Activated T-cell treated with anti-CD3 and anti-CD28 coated beads, Interleukin-2, amount 50 U/mL, for 72 hours (primary cell): ENCODE data around the gene PARD3. TPM values are rescaled to one million over a fixed set of nuclear protein-coding genes. Genes with fewer than 3 reads are reported as not detected.

Experiments used
- ATAC-seq, 2 donors: fragments of 150-1000 bp; cut with Tn5 transposase; replicated peaks in 1 of 2; 2 replicates each; pipeline ENCODE4 v1.10.0; 2021; ENCODE audit warnings: moderate library complexity in 2 of 2, mild to moderate bottlenecking in 1 of 2
- DNase-seq, 2 donors: peaks; one replicate each; pipeline ENCODE4 v3.0.0; 2021 to 2022; ENCODE audit warnings: mixed read lengths in 1 of 2
- H3K27ac Mint-ChIP-seq: one replicate; pipeline ENCODE4 v1.8.0; 2022; ENCODE audit warnings: mild to moderate bottlenecking, moderate library complexity, mixed read lengths
- H3K27me3 Mint-ChIP-seq: one replicate; pipeline ENCODE4 v1.8.0; 2022; ENCODE audit warnings: low read depth, mixed read lengths
- H3K36me3 Mint-ChIP-seq, 2 donors: one replicate each; pipeline ENCODE4 v1.8.0; 2022; ENCODE audit warnings: mixed read lengths in 2 of 2, mild to moderate bottlenecking in 1 of 2; ENCODE audit not compliant: insufficient read depth in 2 of 2
- H3K4me1 Mint-ChIP-seq: one replicate; pipeline ENCODE4 v1.8.0; 2022; ENCODE audit warnings: low read depth, mixed read lengths
- H3K4me3 Mint-ChIP-seq, 2 donors: one replicate each; pipeline ENCODE4 v1.8.0; 2022; ENCODE audit warnings: mild to moderate bottlenecking in 2 of 2, mixed read lengths in 2 of 2, moderate library complexity in 2 of 2
- H3K9me3 Mint-ChIP-seq, 2 donors: one replicate each; pipeline ENCODE4 v1.8.0; 2022; ENCODE audit warnings: mixed read lengths in 2 of 2
- total RNA-seq, 2 donors: library from RNA; stranded (reverse); gene quantifications; one replicate each; pipeline ENCODE4 v1.2.3, GENCODE V29; 2022

PARD3 gene
- total RNA-seq, 2 donors from 2014 or later, result 2.3 to 3.7 TPM

DNA sequence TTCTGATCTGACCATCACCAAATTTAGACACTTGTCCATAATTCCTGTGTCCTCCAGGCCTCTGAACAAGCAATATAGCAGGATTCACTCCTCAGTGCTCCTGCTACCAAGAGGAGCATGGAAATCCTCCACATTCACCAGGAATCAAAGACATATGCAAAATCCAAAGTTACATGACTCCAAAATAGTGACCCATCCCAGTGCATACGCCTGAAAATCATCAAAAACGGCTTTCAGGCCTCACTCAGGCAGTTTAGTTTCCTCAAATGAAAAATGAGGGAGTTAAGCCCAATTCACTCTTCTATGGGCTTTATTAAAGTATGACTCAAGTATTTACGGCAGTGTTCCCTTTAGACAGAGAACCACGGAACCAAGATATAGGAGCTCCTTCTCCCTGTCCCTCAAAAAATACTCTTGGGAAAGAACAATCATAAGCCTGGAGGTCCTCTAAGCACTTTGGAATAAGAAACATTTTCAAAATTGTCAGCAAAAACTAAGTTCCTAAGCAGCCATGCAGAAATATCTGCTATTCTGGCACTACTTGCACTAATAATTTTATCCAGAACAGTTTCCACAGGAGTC lies 240.7 kb downstream of the PARD3 start:
- ATAC-seq (no peak), DNase-seq (no peak)
- H3K27ac Mint-ChIP-seq, result no peak overlapping the region
- no peaks in the 10 kb centered on the region for H3K9me3 Mint-ChIP-seq
- no peak overlapping the region for H3K4me3 Mint-ChIP-seq
- H3K27me3 Mint-ChIP-seq, result no peaks in the 10 kb centered on the region
- H3K36me3 Mint-ChIP-seq, result no peaks in the 10 kb centered on the region
- no peaks in the 10 kb centered on the region for H3K4me1 Mint-ChIP-seq

DNA sequence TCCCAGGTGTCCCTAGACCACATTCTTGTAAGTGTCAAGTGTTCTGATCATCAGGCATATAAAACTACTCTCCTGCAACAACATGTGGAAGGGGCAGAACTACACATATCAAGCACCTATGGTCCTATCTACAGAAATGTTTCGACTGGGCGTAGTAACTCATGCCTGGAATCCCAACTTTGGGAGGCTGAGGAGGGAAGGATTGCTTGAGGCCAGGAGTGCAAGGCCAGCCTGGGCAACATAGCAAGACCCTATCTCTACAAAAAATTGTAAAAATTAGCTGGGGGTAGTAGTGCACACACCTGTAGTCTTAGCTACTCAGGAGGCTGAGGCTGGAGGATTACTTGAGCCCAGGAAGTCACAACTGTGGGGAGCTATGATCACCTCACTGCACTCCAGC lies 244.2 kb downstream of the PARD3 start:
- no peaks in the 10 kb centered on the region for H3K9me3 Mint-ChIP-seq
- ATAC-seq, result no peak
- DNase-seq, result no peak
- H3K36me3 Mint-ChIP-seq, result no peaks in the 10 kb centered on the region
- no peaks in the 10 kb centered on the region for H3K27me3 Mint-ChIP-seq
- H3K4me1 Mint-ChIP-seq, result no peaks in the 10 kb centered on the region
- no peak overlapping the region for H3K27ac Mint-ChIP-seq
- no peak overlapping the region for H3K4me3 Mint-ChIP-seq

DNA sequence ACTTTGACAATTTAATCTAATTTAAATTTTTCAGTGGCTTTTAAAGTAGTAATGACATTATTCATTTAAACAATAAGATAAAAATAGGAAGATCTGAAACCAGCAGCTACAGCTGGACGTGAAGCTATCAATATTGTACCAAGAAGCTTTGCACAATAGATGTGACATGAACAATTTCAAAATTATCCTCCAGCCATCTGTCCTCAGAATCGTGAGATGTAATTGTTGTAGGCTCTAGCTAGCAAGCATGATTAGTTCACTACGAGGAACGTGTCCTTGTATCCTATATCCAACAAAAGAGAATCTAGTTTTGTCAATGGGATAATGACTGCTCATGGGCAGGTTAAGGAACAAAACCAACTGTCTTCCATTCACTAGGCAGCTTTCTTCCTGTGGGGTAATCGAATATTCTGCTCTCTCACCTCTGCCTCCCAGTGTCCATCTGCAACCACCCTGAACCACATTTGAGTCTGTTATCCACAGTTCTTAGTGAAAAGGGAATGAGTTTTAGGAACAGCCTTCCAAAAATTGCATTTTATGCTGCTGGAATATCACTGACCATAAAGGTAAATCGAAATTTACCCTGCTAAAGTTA lies 247.3 kb downstream of the PARD3 start:
- no peaks in the 10 kb centered on the region for H3K36me3 Mint-ChIP-seq
- H3K27ac Mint-ChIP-seq, result no peak overlapping the region
- no peaks in the 10 kb centered on the region for H3K4me1 Mint-ChIP-seq
- no peaks in the 10 kb centered on the region for H3K27me3 Mint-ChIP-seq
- no peaks in the 10 kb centered on the region for H3K9me3 Mint-ChIP-seq
- ATAC-seq, result no peak
- H3K4me3 Mint-ChIP-seq, result no peak overlapping the region
- DNase-seq, result no peak

DNA sequence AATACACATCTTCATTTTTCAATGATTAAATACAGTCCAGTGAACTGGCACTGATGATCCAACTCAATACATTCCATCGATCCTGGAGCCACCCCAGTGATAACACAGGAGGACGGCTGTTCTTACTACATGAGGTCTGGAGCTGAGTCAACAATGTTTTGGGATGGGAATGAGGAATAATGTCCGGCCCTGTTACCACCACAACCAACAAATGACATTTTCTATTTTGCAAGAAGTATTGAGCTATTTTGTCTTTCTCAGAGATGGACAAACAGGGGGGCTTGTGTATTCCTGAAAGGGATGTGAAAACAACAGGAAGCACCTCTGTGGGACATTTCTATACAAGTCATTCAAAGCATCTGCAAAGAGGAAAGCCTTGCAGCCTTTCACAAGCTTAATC lies 249.2 kb downstream of the PARD3 start:
- Mint-ChIP-seq H3K27me3 (no peaks in the 10 kb centered on the region), H3K36me3 (no peaks in the 10 kb centered on the region), H3K9me3 (no peaks in the 10 kb centered on the region), H3K4me3 (no peak overlapping the region), H3K27ac (no peak overlapping the region), H3K4me1 (no peaks in the 10 kb centered on the region)
- no peak for DNase-seq
- ATAC-seq, result no peak

DNA sequence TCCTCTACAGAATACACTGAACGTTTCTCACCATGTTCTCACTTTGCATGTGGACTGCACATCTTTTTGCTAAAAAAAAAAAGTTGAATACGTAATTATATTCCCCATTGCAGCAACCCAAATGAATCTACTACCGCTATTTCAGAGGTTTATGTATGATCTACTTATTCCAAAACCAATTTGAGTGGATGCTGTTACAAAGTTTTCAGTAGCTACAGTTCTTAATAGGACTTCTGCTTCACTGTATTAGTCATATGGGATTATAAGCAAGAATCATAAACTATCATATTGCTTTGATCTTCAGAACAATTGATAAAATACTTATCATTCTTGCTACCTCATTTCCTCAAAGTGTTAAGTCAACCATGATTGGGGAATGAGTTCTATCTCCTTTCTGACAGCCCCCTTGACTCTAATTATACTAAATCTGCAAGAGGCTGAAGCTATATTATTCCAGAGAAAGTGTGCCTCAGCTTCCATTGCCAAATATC lies 257.0 kb downstream of the PARD3 start:
- H3K36me3 Mint-ChIP-seq, result no peaks in the 10 kb centered on the region
- H3K27ac Mint-ChIP-seq, result no peak overlapping the region
- H3K27me3 Mint-ChIP-seq, result no peaks in the 10 kb centered on the region
- H3K4me3 Mint-ChIP-seq, result no peak overlapping the region
- DNase-seq (no peak), ATAC-seq (no peak)
- no peaks in the 10 kb centered on the region for H3K4me1 Mint-ChIP-seq
- H3K9me3 Mint-ChIP-seq, result no peaks in the 10 kb centered on the region

DNA sequence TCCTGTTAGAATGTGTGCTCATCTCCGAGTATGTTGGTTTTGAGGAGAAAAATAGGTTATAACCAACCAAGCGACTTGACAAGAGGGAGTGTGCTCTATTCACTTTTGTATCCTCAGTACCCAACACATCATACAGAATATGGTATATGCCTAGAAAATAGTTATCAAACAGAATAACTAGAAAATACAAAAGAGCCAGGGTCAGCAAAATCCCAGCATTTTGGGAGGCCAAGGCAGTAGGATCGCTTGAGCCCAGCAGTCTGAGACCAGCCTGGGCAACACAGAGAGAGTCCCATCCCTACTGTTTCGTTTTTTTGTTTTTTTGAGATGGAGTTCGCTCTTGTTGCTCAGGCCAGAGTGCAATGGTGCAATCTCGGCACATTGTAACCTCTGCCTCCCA lies 257.9 kb downstream of the PARD3 start:
- Mint-ChIP-seq H3K27me3 (no peaks in the 10 kb centered on the region), H3K4me1 (no peaks in the 10 kb centered on the region), H3K27ac (no peak overlapping the region), H3K36me3 (no peaks in the 10 kb centered on the region), H3K4me3 (no peak overlapping the region), H3K9me3 (no peaks in the 10 kb centered on the region)
- ATAC-seq (no peak), DNase-seq (no peak)

DNA sequence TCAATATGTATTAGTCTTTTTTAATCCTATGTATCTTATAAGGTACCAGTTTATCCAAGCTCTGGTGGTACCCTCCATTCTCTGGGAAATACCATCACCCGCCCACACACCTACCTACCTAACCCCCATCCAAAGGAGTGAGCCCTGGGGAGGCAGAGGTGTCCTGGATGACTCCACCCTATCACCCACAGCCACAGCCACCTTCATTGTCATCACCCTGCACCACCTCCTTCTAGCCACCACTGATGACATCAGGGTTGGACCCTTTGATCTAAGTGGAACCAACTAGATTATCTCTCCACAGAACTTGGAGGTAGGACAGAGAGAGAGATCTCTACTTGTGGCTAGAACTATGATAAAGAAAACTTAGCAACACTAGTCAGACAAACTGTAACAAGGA lies 259.4 kb downstream of the PARD3 start:
- Mint-ChIP-seq H3K4me1 (no peaks in the 10 kb centered on the region), H3K27me3 (no peaks in the 10 kb centered on the region), H3K27ac (no peak overlapping the region), H3K36me3 (no peaks in the 10 kb centered on the region), H3K4me3 (no peak overlapping the region), H3K9me3 (no peaks in the 10 kb centered on the region)
- no peak for DNase-seq
- ATAC-seq, result no peak

DNA sequence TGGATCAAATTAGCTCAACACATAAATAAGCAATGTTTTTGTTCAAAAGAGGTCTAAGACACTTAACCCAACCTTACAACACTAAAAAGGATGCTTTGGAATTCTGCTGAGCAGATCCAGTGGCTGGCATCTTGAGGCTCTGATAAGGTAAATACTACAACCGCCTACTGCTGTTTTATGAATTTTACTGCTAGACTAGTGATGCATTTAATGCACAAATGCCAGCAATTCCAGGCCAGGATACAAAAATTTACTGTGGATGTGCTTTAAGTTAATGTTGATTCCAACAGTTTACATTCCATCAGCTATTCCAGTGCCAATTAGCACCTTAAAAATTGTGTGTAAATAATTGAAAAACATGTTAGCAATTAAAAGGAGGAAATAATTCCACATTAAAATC lies 261.3 kb downstream of the PARD3 start:
- no peaks in the 10 kb centered on the region for H3K9me3 Mint-ChIP-seq
- no peak for DNase-seq
- H3K27ac Mint-ChIP-seq, result no peak overlapping the region
- H3K4me1 Mint-ChIP-seq, result no peaks in the 10 kb centered on the region
- ATAC-seq, result no peak
- H3K36me3 Mint-ChIP-seq, result no peaks in the 10 kb centered on the region
- no peak overlapping the region for H3K4me3 Mint-ChIP-seq
- H3K27me3 Mint-ChIP-seq, result no peaks in the 10 kb centered on the region

DNA sequence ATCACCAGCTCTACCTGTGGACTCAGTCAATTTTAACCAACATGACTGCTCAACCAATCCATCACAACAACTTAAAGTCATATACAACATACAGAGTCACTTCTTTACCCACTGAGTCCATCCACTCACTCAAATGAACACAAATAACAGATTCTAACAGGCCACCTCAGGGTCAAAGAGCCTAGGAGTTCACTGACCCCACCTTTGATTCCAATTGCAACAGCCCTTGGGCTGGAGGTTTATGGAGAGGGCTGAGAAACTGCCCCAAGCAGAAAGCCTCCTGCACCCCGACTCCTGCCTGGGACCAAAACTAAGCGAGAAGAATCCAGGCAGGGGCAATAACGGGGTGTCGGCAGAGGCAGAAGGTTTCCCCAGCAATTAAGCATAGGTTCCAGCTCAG lies 263.8 kb downstream of the PARD3 start:
- DNase-seq (no peak), ATAC-seq (no peak)
- Mint-ChIP-seq H3K27me3 (no peaks in the 10 kb centered on the region), H3K4me3 (no peak overlapping the region), H3K4me1 (no peaks in the 10 kb centered on the region), H3K27ac (no peak overlapping the region), H3K9me3 (no peaks in the 10 kb centered on the region), H3K36me3 (no peaks in the 10 kb centered on the region)

DNA sequence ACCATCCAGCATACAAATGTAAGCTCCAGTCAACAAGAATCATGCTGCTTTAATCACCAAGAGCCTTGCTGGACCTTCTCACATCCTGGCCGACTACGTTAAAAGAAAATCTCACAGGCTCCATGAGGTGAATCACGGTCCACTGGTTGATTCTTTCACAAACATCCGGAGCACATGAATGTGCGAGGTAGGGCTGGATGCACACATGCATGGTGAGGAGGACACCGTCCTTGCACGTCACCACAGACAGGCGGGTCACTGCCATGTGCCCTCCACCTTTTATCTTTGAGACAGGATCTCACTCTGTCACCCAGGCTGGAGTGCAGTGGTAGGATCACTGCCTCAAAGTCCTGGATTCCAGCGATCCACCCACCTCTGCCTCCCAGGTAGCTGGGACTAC lies 265.1 kb downstream of the PARD3 start:
- no peaks in the 10 kb centered on the region for H3K4me1 Mint-ChIP-seq
- H3K27me3 Mint-ChIP-seq, result no peaks in the 10 kb centered on the region

DNA sequence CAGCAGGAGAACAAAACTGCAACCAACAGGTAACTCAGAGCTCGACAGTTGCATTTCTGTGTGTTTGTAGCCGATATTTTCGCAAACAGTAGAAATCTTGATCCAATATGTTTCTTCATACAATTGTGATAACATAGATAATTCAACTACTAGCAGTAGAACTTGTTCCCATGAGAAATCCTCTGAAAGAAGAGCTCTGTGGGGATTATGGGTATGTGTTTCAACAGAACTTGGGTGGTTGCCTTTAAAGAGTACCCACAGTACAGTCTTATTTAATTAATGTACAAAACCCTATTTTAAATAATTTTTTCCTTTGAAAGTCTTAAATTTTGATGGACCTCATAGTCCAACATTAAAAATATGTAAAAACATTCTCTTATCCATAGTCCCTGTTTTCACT lies 266.1 kb downstream of the PARD3 start:
- Mint-ChIP-seq H3K4me1 (no peaks in the 10 kb centered on the region), H3K9me3 (no peaks in the 10 kb centered on the region), H3K4me3 (no peak overlapping the region), H3K36me3 (no peaks in the 10 kb centered on the region), H3K27ac (no peak overlapping the region), H3K27me3 (no peaks in the 10 kb centered on the region)
- DNase-seq, result no peak
- no peak for ATAC-seq

More for the DNA sequence above, 265.1 kb downstream of the PARD3 start:
- DNase-seq (no peak), ATAC-seq (no peak)
- no peak overlapping the region for H3K4me3 Mint-ChIP-seq
- H3K36me3 Mint-ChIP-seq, result no peaks in the 10 kb centered on the region
- no peak overlapping the region for H3K27ac Mint-ChIP-seq
- H3K9me3 Mint-ChIP-seq, result no peaks in the 10 kb centered on the region

DNA sequence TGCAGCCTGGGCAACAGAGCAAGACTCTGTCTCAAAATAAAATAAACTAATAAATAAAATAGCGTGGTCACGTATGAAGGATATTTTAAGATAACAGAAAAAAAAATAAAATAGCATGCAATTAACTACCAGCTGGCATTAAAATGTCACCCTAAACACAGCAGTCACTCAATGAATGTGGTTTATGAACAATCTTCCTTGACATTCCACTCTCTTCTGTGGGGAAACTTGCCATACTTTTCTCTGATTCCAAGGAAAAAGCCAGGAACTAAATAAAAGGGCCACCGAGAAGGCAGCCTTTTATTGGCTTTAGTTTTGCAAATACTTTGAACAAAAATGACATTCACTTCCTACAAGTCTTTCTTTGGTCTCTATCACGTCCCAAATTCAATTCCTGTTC lies 266.6 kb downstream of the PARD3 start:
- no peak overlapping the region for H3K27ac Mint-ChIP-seq
- no peak overlapping the region for H3K4me3 Mint-ChIP-seq
- ATAC-seq (no peak), DNase-seq (no peak)
- H3K4me1 Mint-ChIP-seq, result no peaks in the 10 kb centered on the region
- H3K27me3 Mint-ChIP-seq, result no peaks in the 10 kb centered on the region
- H3K9me3 Mint-ChIP-seq, result no peaks in the 10 kb centered on the region
- no peaks in the 10 kb centered on the region for H3K36me3 Mint-ChIP-seq

DNA sequence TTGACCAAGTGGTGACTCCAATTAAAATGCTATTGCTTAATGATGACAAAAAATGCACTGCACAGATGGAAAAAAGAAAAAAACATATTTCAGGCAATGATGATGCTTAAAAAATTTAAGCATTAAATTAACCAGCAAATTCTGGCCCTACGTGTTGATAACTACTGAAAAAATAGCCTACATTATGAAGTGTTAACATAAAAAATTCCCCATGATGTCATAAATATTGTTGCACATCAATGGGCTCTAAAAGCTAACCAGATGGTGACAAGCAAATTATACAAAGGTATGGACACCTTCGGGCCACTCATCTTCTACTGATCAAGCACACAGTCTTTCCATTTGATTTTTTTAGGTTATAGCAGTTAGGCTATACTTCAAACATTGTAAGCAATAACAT lies 267.4 kb downstream of the PARD3 start:
- no peak overlapping the region for H3K27ac Mint-ChIP-seq
- ATAC-seq, result no peak

DNA sequence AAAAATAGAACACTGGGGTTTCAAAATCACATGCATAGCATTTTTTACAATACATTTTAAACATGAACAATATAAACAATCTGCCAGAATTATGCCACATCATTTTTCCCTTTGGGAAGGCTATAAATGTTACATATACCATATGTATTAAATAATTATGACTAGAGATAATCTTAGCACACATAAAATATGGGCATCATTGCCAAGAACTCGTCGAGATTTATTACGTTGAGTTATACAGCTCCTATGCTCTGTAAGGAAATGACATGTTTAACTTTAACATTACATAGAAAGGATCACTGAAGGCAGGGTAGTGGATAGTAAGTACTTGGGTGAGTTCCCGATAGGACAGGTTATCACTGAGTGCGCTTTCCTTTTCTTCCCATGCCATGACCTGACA lies 267.8 kb downstream of the PARD3 start:
- Mint-ChIP-seq H3K27me3 (no peaks in the 10 kb centered on the region), H3K4me1 (no peaks in the 10 kb centered on the region), H3K4me3 (no peak overlapping the region), H3K9me3 (no peaks in the 10 kb centered on the region), H3K27ac (no peak overlapping the region), H3K36me3 (no peaks in the 10 kb centered on the region)
- ATAC-seq (no peak), DNase-seq (no peak)

More for the DNA sequence above, 267.4 kb downstream of the PARD3 start:
- Mint-ChIP-seq H3K36me3 (no peaks in the 10 kb centered on the region), H3K27me3 (no peaks in the 10 kb centered on the region), H3K4me3 (no peak overlapping the region), H3K9me3 (no peaks in the 10 kb centered on the region), H3K4me1 (no peaks in the 10 kb centered on the region)
- no peak for DNase-seq
